Transverse colon (tissue), 3 donors: ENCODE results near the gene KSR1.

Experiments
- EP300 ChIP-seq: sonication (generic); formaldehyde crosslinking; IDR thresholded peaks from one replicate; pipeline ENCODE4 v1.6.1; 2017; ENCODE audit warnings: antibody characterized with exemption, low read depth
- POLR2AphosphoS5 ChIP-seq, 3 donors: sonication (generic); formaldehyde crosslinking; IDR thresholded peaks; one replicate each; pipeline ENCODE4 v1.6.1; 2016; ENCODE audit warnings: antibody characterized with exemption in 3 of 3

DNA sequence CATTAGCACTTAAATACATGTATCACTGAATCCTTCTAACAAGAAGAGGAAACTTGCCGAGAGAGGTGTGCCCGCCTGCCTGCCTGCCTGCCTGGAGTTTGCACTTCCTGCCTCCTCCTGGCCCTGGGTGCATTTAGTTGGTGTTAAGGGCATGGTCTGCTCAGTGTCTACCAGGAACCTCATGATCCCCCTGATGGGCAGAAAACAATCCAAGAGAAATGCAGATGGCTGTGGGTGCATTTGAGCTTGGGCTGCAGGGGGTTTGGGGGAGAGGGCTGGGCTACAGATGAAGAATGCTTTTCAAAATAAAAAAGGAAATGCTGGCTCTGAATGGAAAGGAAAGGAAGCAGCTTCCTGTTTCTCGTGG, 10.1 kb downstream of the KSR1 start:
- TF ChIP-seq EP300, result no peak
- no peak for TF ChIP-seq POLR2AphosphoS5 (IDR thresholded peaks at IDR 0.05)
